HEK293 (cell line): ENCODE measurements around the gene NTRK3.

ENCODE experiments used
- CTCF ChIP-seq: fragments of 450-650 bp; formaldehyde crosslinking; IDR thresholded peaks from 2 replicates; pipeline ENCODE4 v1.5.1; 2016; ENCODE audit warnings: missing biosample characterization, missing genetic modification characterization
- GLI2 ChIP-seq: fragments of 450-650 bp; formaldehyde crosslinking; IDR thresholded peaks from 2 replicates; pipeline ENCODE4; 2017; ENCODE audit warnings: missing biosample characterization, missing genetic modification characterization, low read depth, borderline replicate concordance
- KLF9 ChIP-seq: fragments of 450-650 bp; formaldehyde crosslinking; IDR thresholded peaks from 2 replicates; pipeline ENCODE4 v1.5.1; 2016; ENCODE audit warnings: missing biosample characterization, missing genetic modification characterization, low read depth
- PRDM1 ChIP-seq: fragments of 450-650 bp; formaldehyde crosslinking; IDR thresholded peaks from 2 replicates; pipeline ENCODE4; 2016; ENCODE audit warnings: missing biosample characterization, missing genetic modification characterization
- REST ChIP-seq: fragments of 450-650 bp; formaldehyde crosslinking; IDR thresholded peaks from 2 replicates; pipeline ENCODE4 v1.5.1; 2016; ENCODE audit warnings: missing biosample characterization, missing genetic modification characterization
- ZBTB1 ChIP-seq: fragments of 450-650 bp; formaldehyde crosslinking; IDR thresholded peaks from 2 replicates; pipeline ENCODE4 v1.5.1; 2016; ENCODE audit warnings: missing biosample characterization, missing genetic modification characterization
- ZBTB7A ChIP-seq: fragments of 450-650 bp; formaldehyde crosslinking; IDR thresholded peaks from 2 replicates; pipeline ENCODE4 v1.5.1; 2016; ENCODE audit warnings: low read depth, missing biosample characterization, missing genetic modification characterization
- ZNF138 ChIP-seq: fragments of 450-650 bp; formaldehyde crosslinking; IDR thresholded peaks from 2 replicates; pipeline ENCODE4 v1.5.1; 2016; ENCODE audit warnings: missing biosample characterization, missing genetic modification characterization, borderline replicate concordance
- ZNF157 ChIP-seq: fragments of 450-650 bp; formaldehyde crosslinking; IDR thresholded peaks from 2 replicates; pipeline ENCODE4 v1.5.1; 2016; ENCODE audit warnings: missing biosample characterization, missing genetic modification characterization
- ZNF621 ChIP-seq: fragments of 450-650 bp; formaldehyde crosslinking; IDR thresholded peaks from 2 replicates; pipeline ENCODE4 v1.5.1; 2017; ENCODE audit warnings: missing biosample characterization, missing genetic modification characterization
- TF ChIP-seq, protein P1 (sequence below): fragments of 450-650 bp; formaldehyde crosslinking; IDR thresholded peaks from 2 replicates; pipeline ENCODE4 v1.5.1; 2016; ENCODE audit warnings: missing biosample characterization, missing genetic modification characterization

- TF ChIP-seq ZBTB1 (tag by site-specific recombination) (no peak), ZNF621 (tag by site-specific recombination) (no peak), CTCF (tag by site-specific recombination) (no peak), PRDM1 (no peak), KLF9 (no peak), ZBTB7A (no peak), ZNF157 (tag by site-specific recombination) (no peak), ZNF138 (tag by site-specific recombination) (no peak), REST (no peak), GLI2 (tag by site-specific recombination) (no peak)
- TF ChIP-seq, protein P1, sequence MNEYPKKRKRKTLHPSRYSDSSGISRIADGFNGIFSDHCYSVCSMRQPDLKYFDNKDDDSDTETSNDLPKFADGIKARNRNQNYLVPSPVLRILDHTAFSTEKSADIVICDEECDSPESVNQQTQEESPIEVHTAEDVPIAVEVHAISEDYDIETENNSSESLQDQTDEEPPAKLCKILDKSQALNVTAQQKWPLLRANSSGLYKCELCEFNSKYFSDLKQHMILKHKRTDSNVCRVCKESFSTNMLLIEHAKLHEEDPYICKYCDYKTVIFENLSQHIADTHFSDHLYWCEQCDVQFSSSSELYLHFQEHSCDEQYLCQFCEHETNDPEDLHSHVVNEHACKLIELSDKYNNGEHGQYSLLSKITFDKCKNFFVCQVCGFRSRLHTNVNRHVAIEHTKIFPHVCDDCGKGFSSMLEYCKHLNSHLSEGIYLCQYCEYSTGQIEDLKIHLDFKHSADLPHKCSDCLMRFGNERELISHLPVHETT (tag by site-specific recombination): no peak
Observed at GRCh38 chr15:88090481-88091011, 166.0 kb downstream of the NTRK3 start.
